Measurements from ENCODE around the gene ZC3H10.
A peak's percentile ranks its signal among the peaks of the same experiment; 100 is the strongest.

The ZC3H10 gene

DNA sequence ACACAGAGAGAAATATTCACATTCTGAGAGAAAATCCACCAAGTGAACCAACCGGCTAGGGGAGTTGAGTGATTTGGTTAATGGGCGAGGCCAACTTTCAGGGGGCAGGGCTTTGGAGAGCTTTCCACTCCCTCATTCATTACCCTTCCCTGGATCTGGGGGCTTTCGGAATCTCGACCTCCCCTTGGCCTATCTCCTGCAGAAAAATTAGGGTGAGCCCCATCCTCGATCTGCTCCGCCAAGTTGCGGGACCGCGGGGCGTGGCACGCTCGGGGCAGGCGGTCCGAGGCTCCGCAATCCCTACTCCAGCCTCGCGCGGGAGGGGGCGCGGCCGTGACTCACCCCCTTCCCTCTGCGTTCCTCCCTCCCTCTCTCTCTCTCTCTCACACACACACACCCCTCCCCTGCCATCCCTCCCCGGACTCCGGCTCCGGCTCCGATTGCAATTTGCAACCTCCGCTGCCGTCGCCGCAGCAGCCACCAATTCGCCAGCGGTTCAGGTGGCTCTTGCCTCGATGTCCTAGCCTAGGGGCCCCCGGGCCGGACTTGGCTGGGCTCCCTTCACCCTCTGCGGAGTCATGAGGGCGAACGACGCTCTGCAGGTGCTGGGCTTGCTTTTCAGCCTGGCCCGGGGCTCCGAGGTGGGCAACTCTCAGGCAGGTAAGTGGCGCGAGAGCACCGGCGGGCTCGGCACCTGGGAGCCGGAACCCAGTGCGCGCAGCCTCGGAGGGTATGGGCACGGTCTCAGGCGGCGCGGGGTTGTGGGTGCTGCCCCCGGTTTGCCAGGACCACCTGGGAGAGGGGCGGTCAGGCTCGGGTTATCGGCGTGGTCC is 38.1 kb upstream of the ZC3H10 start, which contains the start of gene ERBB3:
Gene ERBB3, plus strand, starts transcription at position 443 of the 833 bp plus-strand sequence. Its CDS starts 136 bp downstream, at position 579.
- H3K4me3 ChIP-seq (replicated peaks; ENCODE audit: low read depth, low read length): peak within 1 kb of the TSS; percentile 56
- peak; percentile 77 for DNase-seq (ENCODE audit: low read depth)

DNA sequence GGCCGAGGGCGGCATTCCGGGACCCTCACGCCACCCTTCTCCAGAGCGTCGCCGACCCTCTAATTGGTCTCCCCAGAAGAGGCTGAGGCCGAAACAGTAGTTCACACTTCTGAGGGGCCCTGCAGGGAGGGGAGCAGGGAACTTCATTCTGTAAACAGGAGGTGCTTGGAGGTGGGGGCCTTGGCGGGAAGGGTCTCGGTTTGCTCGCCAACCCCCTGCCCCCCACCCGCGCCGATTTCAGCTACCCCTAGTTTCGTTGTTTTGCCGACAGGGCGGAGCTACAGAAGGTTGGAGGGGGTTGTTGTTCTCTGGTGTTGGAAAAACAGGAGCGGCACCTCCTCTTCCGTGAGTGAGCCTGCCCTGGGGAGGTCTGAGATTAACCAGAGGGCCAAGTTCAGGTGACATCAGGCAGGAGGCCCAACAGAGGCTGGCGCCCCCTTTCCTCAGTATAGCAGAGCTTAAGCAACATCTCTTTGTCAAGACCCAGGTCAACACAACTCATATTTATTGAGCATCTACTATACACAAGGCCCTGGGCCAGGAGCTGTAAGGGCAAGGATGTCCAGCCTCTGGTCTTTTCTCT is 37.4 kb upstream of the ZC3H10 start:
- peak overlapping the region; percentile 56 for H3K4me3 ChIP-seq (replicated peaks; ENCODE audit: low read depth, low read length)
- TF ChIP-seq, protein P1, sequence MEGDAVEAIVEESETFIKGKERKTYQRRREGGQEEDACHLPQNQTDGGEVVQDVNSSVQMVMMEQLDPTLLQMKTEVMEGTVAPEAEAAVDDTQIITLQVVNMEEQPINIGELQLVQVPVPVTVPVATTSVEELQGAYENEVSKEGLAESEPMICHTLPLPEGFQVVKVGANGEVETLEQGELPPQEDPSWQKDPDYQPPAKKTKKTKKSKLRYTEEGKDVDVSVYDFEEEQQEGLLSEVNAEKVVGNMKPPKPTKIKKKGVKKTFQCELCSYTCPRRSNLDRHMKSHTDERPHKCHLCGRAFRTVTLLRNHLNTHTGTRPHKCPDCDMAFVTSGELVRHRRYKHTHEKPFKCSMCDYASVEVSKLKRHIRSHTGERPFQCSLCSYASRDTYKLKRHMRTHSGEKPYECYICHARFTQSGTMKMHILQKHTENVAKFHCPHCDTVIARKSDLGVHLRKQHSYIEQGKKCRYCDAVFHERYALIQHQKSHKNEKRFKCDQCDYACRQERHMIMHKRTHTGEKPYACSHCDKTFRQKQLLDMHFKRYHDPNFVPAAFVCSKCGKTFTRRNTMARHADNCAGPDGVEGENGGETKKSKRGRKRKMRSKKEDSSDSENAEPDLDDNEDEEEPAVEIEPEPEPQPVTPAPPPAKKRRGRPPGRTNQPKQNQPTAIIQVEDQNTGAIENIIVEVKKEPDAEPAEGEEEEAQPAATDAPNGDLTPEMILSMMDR (IDR thresholded peaks at IDR 0.05; ENCODE audit: low read length, missing control alignments): no peak

More for the DNA sequence above, 38.1 kb upstream of the ZC3H10 start, which contains the start of gene ERBB3:
- TF ChIP-seq, protein P1 (IDR thresholded peaks at IDR 0.05; ENCODE audit: low read length, missing control alignments): no peak

DNA sequence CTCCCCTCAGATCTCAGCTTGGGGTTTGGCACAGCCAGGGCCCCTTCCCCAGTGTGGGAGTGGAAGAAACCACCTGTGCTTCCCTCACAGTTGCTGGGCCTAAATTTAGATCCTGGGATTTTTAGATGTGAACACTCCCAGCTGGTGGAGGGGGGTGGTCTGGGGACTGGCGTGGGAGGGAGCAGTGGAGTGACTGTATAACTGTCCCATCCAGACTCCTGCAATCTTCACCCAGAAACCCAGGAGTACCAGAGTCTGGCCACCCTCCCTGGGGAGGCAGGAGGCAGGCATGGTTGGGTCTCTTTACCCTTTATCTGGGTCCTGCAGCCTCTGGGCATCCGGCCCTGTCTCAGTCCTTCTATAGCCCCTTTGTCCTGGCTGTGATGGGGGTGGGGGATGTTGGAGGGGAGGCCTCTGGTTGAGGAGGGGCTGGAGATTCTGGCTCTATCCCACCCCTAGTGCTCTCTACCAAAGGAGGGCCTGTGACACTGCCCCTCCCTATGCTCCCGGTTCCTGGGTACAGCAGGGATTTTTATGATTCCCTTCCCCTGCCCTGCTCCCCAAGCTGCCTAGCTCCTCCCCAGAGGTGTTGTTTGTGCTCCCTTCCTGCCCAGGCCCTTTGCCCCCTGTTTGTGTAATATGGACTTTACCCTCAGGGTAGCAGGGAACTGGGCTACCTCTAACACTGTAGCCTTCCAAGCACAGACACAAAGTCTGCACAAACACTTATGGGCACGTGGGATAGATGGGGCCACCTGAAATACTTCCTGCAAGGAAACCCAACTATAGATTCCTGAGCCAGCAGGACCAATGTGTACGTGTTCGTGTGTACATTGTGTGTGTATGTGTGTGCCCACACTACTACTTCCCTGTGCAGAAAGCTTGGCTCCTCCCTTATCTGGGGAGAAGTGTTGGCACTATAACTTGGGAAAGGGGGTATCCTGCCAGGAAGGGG is 36.4 kb upstream of the ZC3H10 start:
- H3K4me3 ChIP-seq (replicated peaks; ENCODE audit: low read depth, low read length): no peak overlapping the region
- TF ChIP-seq, protein P1 (IDR thresholded peaks at IDR 0.05; ENCODE audit: low read length, missing control alignments): no peak
- DNase-seq (ENCODE audit: low read depth): no peak

More for the DNA sequence above, 37.4 kb upstream of the ZC3H10 start:
- no peak for DNase-seq (ENCODE audit: low read depth)

DNA sequence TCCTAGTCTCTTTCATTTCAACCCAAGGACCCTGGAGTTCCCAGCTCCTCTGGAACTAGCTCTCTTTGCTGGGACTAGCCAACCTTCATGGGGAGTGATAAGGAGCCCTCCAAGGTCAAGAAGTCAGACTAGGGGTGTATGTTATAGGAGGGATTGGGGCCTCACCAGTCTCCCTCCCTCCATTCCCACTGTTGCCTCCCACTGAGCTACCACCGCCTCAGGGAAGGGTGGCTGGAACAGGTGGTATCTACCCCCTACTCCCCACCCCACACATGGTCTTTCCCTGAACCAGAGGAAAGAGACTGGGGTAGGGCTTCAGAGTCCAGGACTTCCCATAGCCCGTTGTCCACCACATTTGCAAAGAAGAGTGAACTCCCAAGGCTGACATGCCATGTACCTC is 35.7 kb upstream of the ZC3H10 start:
- H3K4me3 ChIP-seq (replicated peaks; ENCODE audit: low read depth, low read length): no peak overlapping the region
- TF ChIP-seq, protein P1 (IDR thresholded peaks at IDR 0.05; ENCODE audit: low read length, missing control alignments): no peak
- no peak for DNase-seq (ENCODE audit: low read depth)

DNA sequence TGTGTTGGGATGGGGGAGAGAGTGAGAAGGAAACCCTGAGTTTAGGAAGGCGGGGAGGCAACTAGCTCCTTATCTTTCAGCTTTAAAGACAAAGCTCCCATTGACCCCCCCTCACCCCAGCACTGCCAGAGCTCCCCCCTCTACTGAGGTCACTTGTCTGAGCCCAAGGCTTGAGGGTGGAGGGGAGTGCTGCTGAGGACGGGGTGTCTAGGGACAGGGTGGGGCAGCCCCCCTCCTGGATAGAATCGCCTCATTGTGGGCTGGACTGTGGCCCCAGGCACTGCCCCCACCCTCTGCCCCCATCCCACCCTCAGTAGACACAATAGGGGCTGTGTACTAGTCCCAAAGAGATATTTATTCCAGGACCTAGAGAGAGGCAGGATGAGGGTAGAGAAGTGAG is 35.1 kb upstream of the ZC3H10 start:
- no peak overlapping the region for H3K4me3 ChIP-seq (replicated peaks; ENCODE audit: low read depth, low read length)
- TF ChIP-seq, protein P1 (IDR thresholded peaks at IDR 0.05; ENCODE audit: low read length, missing control alignments): no peak
- no peak for DNase-seq (ENCODE audit: low read depth)

DNA sequence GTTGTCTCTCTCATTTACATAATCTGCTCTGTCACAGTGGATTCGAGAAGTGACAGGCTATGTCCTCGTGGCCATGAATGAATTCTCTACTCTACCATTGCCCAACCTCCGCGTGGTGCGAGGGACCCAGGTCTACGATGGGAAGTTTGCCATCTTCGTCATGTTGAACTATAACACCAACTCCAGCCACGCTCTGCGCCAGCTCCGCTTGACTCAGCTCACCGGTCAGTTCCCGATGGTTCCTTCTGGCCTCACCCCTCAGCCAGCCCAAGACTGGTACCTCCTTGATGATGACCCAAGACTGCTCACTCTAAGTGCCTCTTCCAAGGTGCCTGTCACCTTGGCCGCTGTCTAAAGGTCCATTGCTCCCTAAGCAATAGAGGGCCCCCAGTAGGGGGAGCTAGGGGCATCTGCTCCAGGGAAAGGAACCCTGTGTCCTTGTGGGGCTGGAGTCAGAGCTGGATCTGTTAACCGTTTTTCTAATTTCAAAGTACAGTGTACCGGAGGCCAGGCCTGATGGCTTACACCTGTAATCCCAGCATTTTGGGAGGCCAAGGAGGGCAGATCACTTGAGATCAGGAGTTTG is 33.0 kb upstream of the ZC3H10 start:
- no peak overlapping the region for H3K4me3 ChIP-seq (replicated peaks; ENCODE audit: low read depth, low read length)
- no peak for DNase-seq (ENCODE audit: low read depth)
- TF ChIP-seq, protein P1 (IDR thresholded peaks at IDR 0.05; ENCODE audit: low read length, missing control alignments): peak; percentile 46

All from fibroblast of pulmonary artery (primary cell).